ENCODE data around the gene CHST7. TPM values are rescaled to one million over a fixed set of nuclear protein-coding genes. Genes with fewer than 3 reads are reported as not detected.

Gene CHST7
- total and polyA plus RNA-seq, 10 of the 15 experiments (the other 5 are each of a cell fraction or from before 2014, with no cell fraction given), result 0.58 to 11.0 (median 5.4) TPM

GRCh38 chrX:46574774-46575381 lies 1.3 kb downstream of the CHST7 start (continued):
- TF ChIP-seq MLLT1 (IDR thresholded peaks at IDR 0.05), result no peak
- TF ChIP-seq POLR2AphosphoS5 (IDR thresholded peaks at IDR 0.05; ENCODE audit: low read length), result no peak
- TF ChIP-seq IKZF1 (conservative IDR thresholded peaks at IDR 0.05), result peak; percentile 9; the same call in 1 of the 2 replicates
- no peak for TF ChIP-seq EED (IDR thresholded peaks at IDR 0.05; ENCODE audit: low read depth)
- TF ChIP-seq RELA (IDR thresholded peaks at IDR 0.05; ENCODE audit: borderline replicate concordance, partially characterized antibody), result no peak
- TF ChIP-seq EZH2 (IDR thresholded peaks at IDR 0.05; ENCODE audit: borderline replicate concordance, control insufficient read depth, low read depth, low read length), result no peak
- no peak for TF ChIP-seq PKNOX1 (IDR thresholded peaks at IDR 0.05)
- TF ChIP-seq TCF7 (IDR thresholded peaks at IDR 0.05; ENCODE audit: borderline replicate concordance), result no peak
- TF ChIP-seq BCL3 (IDR thresholded peaks at IDR 0.05; ENCODE audit: borderline replicate concordance, insufficient read depth, low read depth, low read length, poor library complexity, severe bottlenecking), result no peak
- TF ChIP-seq SIN3A (IDR thresholded peaks at IDR 0.05; ENCODE audit: low read depth, low read length), result no peak
- no peak for TF ChIP-seq IRF4 (IDR thresholded peaks at IDR 0.05; ENCODE audit: low read depth, low read length)
- TF ChIP-seq ZNF687 (IDR thresholded peaks at IDR 0.05), result peak; percentile 78
- TF ChIP-seq SIX5 (IDR thresholded peaks at IDR 0.05; ENCODE audit: low read depth, low read length, severe bottlenecking), result no peak
- TF ChIP-seq PAX8 (IDR thresholded peaks at IDR 0.05), result no peak
- TF ChIP-seq ASH2L (IDR thresholded peaks at IDR 0.05; ENCODE audit: borderline replicate concordance, low read depth), result no peak
- peak; percentile 81 for TF ChIP-seq HDAC6 (IDR thresholded peaks at IDR 0.05; ENCODE audit: unreplicated experiment)
- peak in 1 of 2 experiments; percentile 22; a peak in 1 of 4 replicates for TF ChIP-seq BHLHE40 (IDR thresholded peaks at IDR 0.05; ENCODE audit: borderline replicate concordance in 1 of 2, low read depth in 2 of 2, low read length in 1 of 2)
- TF ChIP-seq MYB (IDR thresholded peaks at IDR 0.05; ENCODE audit: borderline replicate concordance, low read depth, low read length), result no peak
- TF ChIP-seq SKIL (IDR thresholded peaks at IDR 0.05; ENCODE audit: low read depth, poor library complexity, severe bottlenecking), result no peak
- TF ChIP-seq ZNF217 (IDR thresholded peaks at IDR 0.05), result no peak

Data from GM12878 (cell line).